ENCODE results near the gene SLC43A1.

SLC43A1 gene

GRCh38 chr11:57545883-57546282, 30.4 kb upstream of the SLC43A1 start (continued):
- TF ChIP-seq GLIS3 (CRISPR knock-in tag; IDR thresholded peaks at IDR 0.05): no peak
- TF ChIP-seq ZFP3 (CRISPR knock-in tag; IDR thresholded peaks at IDR 0.05): no peak

GRCh38 chr11:57544566-57544965, 29.1 kb upstream of the SLC43A1 start:
- ATAC-seq: no peak
- TF ChIP-seq POU6F1 (CRISPR knock-in tag; IDR thresholded peaks at IDR 0.05; ENCODE audit: borderline replicate concordance, low read depth) (no peak), TSHZ2 (CRISPR knock-in tag; IDR thresholded peaks at IDR 0.05) (no peak), GLIS3 (CRISPR knock-in tag; IDR thresholded peaks at IDR 0.05) (no peak), ZNF8 (CRISPR knock-in tag; IDR thresholded peaks at IDR 0.05) (no peak), TCF4 (CRISPR knock-in tag; IDR thresholded peaks at IDR 0.05; ENCODE audit: borderline replicate concordance) (no peak), SNAI2 (CRISPR knock-in tag; IDR thresholded peaks at IDR 0.05) (no peak), OSR1 (CRISPR knock-in tag; IDR thresholded peaks at IDR 0.05) (no peak), ISL1 (CRISPR knock-in tag; IDR thresholded peaks at IDR 0.05) (no peak), ARNTL (CRISPR knock-in tag; IDR thresholded peaks at IDR 0.05; ENCODE audit: borderline replicate concordance, low read depth) (no peak), ZNF565 (CRISPR knock-in tag; conservative IDR thresholded peaks at IDR 0.05; ENCODE audit: low read depth) (no peak), CSDC2 (CRISPR knock-in tag; IDR thresholded peaks at IDR 0.05) (no peak), ESRRG (CRISPR knock-in tag; IDR thresholded peaks at IDR 0.05) (no peak), TOX (CRISPR knock-in tag; IDR thresholded peaks at IDR 0.05; ENCODE audit: borderline replicate concordance) (no peak), BACH2 (CRISPR knock-in tag; IDR thresholded peaks at IDR 0.05; ENCODE audit: borderline replicate concordance) (no peak), PATZ1 (CRISPR knock-in tag; IDR thresholded peaks at IDR 0.05; ENCODE audit: borderline replicate concordance) (no peak), PPARA (CRISPR knock-in tag; IDR thresholded peaks at IDR 0.05; ENCODE audit: borderline replicate concordance) (no peak), ZFP3 (CRISPR knock-in tag; IDR thresholded peaks at IDR 0.05) (no peak), ZFP30 (CRISPR knock-in tag; IDR thresholded peaks at IDR 0.05) (no peak), CSRNP3 (CRISPR knock-in tag; IDR thresholded peaks at IDR 0.05) (no peak), RARB (CRISPR knock-in tag; IDR thresholded peaks at IDR 0.05) (no peak)

- no peak for TF ChIP-seq CSDC2 (CRISPR knock-in tag; IDR thresholded peaks at IDR 0.05)
- TF ChIP-seq RARB (CRISPR knock-in tag; IDR thresholded peaks at IDR 0.05): no peak
- TF ChIP-seq POU6F1 (CRISPR knock-in tag; IDR thresholded peaks at IDR 0.05; ENCODE audit: borderline replicate concordance, low read depth): no peak
- no peak for TF ChIP-seq OSR1 (CRISPR knock-in tag; IDR thresholded peaks at IDR 0.05)
- TF ChIP-seq ISL1 (CRISPR knock-in tag; IDR thresholded peaks at IDR 0.05): no peak
- TF ChIP-seq TCF4 (CRISPR knock-in tag; IDR thresholded peaks at IDR 0.05; ENCODE audit: borderline replicate concordance): no peak
- TF ChIP-seq ZC3H10 (CRISPR knock-in tag; IDR thresholded peaks at IDR 0.05): no peak
- no peak; the same call in 2 of the 3 replicates for ATAC-seq
These were observed 28.1 kb upstream of the SLC43A1 start for GRCh38 chr11:57543593-57543992.
